Pulmonary artery endothelial cell (primary cell): ENCODE data around the gene IMPACT. TPM values are rescaled to one million over a fixed set of nuclear protein-coding genes. Genes with fewer than 3 reads are reported as not detected.

Experiments
- DNase-seq: peaks from one replicate; pipeline ENCODE4 v3.0.0-alpha.2; 2011; ENCODE audit warnings: low read depth, low spot score
- total RNA-seq: library from RNA; depleted of rRNA; stranded (reverse); fragments of >200 nt; gene quantifications from 2 replicates; pipeline ENCODE4 v1.2.3, GENCODE V29; 2014

Gene IMPACT, protein sequence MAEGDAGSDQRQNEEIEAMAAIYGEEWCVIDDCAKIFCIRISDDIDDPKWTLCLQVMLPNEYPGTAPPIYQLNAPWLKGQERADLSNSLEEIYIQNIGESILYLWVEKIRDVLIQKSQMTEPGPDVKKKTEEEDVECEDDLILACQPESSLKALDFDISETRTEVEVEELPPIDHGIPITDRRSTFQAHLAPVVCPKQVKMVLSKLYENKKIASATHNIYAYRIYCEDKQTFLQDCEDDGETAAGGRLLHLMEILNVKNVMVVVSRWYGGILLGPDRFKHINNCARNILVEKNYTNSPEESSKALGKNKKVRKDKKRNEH
- 22.7 and 26.7 TPM in 2 replicates for total RNA-seq

DNA sequence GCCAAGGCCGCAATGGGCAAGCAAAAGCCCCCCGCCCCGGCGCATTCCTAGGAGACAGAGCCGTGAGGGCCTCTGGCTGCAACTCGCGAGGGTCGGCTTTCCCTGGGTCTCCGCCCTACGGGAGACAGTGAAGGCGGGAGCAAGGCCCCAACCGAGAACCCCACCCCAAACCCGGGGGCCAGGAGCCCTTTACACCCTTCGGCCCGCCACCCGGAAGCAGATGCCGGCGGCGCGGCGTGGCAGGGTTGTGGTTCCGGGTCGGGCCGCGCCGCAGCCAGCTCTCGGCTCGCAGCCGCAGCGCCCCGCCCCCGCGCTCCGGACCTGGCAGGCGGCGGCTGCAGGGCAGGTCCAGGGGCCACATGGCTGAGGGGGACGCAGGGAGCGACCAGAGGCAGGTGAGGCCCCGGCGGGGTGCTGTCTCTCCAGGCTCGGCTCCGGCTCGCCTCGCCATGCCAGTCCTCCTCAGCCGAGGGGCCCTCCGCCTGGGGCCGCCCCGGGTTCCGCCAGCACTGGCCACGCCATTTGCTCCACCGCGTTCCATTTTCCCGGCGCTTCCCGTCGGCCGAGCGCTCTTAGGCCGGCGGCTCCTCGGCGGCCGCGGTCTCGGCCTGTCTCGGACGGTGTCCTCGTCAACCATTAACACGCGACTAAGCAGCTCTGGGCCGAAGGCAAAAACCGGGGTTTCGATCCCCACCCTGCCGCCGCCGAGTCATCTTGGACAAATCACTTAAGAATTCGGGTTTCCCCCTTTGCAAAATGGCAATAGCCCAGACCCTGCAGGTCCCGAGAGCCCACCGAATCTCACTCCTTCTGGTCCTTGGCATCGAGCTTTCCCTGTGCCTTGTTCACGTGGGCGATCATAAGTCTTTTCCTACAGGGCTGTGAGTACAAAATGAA, at the start of gene IMPACT:
IMPACT (plus strand) TSS at position 273 of the 897 bp plus-strand sequence; CDS start at position 360, 87 bp downstream.
- DNase-seq, result peak; percentile 43

DNA sequence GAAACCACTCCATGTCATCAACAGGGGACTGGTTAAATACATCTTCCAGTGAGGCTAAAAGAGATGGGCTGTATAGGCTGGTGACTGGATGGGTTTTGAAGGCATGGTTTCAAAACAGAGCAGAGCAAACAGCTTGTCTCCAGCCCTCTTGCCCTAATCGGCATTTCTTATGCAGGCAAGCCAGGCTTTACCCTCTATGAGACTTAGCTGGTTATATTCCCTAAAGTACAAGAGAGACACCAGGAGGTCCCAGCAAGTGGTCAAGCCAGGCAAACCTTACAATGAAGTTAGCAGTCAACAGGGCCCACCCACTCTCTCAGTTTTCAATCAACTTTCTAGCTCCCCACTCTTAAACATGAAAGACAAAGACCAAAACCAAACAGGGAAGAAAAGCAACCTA, 47.9 kb upstream of the IMPACT start:
- DNase-seq, result no peak

DNA sequence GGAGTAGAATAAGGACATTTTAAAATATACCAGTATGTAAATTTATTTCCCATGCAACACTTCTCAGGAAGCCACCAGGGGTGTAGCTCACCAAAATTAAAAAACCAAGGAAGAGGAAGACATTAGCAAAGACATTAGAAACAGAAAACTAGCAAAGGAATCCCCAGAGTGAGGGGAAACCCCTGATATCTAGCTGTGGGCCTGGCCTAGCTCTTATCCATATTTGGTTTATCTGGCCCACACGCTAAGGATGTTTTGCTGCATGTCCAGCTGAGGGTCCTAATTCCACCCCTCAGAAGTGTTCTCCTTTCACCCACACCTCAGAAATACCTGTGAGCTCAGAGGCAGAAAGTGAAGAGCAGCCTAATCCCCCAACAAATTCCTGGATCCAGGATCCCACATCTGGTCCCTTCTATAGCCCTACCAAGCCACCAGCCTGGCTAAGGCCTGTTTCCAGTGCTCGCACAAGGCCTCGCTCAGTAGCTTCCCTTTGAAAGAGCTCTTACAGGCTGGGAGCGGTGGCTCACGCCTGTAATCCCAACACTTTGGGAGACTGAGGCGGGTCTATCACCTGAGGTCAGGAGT, 46.2 kb upstream of the IMPACT start:
- no peak for DNase-seq

DNA sequence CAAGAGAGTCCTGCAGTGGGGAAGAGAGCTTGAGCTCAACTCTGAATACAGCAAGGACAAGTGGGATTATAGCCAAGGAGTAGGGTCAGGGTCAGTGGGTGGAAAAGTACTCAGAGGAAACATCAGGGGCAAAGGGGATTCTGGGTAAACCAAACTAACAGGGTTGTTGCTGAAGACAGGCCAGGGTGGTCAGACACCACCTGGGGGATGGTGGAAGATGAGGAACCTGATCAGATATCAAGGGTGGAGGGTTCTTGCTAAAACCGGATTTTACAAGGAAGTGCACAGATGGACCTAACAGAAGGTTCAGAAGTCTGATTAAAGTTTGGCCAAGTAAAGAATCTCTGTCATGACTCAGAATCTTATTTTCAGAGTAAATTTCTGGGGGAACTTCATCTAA, 45.3 kb upstream of the IMPACT start:
- no peak for DNase-seq

DNA sequence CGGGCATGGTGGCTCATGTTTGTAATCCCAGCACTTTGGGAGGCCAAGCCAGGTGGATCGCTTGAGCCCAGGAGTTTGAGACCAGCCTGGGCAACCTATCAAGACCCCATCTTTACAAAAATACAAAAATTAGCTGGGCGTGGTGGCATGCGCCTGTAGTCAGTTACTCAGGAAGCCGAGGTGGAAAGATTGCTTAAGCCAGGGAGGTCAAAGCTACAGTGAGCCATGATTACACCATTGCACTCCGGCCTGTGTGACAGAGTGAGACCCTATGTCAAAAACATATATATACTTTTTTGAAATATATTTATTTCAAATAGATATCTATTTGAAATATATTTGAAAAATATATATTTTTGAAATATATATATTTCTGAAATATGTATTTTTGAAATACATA, 39.8 kb upstream of the IMPACT start:
- DNase-seq, result no peak

DNA sequence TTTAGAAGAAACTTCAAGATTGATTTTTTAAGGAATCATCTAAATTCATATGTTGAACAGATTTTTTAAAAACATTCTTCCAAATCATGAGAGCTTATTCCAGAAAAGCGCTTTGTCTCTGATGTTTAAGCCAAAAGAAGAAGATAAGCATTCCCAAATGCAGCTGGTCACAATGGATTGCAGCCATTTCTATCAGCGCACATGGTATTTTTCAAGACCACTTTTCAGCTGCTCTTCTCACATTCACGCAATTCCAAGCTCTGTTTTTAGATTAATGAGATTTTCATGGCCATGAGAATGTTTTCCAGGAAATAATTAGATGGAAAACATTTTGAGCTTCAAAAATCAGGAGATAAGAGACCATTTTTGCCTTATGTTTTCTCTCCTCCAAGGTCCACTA, 37.5 kb upstream of the IMPACT start:
- no peak for DNase-seq

DNA sequence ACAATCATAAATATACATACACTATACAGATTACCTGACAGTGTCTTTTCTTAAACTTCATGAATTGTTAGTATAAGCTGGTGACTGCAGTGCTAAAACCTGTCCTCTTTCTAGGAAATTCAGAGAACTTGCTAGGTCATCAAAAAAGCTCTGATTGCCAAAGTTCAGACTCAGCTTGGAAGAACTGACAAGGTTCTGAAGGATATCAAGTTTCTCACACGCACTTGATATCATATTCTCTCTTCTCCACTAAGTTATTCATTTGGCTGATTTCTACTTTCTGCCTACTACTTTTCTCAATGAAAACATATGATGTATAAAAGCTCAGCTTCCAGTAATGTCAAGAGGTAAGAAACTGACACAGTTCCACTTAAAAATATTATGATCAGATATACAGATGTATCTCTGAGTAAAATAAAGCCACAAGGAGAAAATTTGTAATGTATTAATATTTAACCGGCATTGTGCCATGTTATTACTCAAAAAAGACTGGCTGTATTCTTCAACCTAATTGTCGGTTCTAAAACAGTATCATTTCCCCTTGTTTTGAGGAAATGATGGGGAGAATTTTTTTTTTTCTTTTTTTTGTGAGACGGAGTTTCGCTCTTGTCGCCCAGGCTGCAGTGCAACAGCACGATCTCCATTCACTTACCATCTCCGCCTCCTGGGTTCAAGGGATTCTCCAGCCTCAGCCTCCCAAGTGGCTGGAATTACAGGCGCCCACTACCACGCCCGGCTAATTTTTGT, 31.2 kb upstream of the IMPACT start:
- DNase-seq, result no peak

DNA sequence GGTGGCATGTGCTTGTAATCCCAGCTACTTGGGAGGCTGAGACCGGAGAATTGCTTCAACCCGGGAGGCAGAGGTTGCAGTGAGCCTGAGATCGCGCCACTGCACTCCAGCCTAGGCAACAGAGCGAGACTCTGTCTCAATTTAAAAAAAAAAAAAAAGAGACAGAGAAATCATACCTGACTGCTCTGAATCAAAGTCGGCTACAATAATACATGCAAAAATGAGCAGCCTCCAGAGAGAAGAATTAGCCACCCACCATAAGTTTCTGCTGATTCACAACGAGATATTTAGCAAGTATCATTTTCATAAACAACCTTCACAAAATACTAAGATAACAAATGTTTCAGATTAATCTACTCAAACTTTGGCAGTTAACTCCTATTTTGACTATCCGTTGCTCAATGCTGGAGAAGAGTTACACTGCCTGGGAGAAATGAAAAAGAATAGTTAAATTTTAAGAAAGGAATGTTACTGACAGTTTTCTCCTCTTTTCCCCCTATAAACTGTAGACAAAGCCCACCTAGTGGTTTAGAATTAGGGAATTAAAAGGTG, 30.3 kb upstream of the IMPACT start:
- no peak for DNase-seq

DNA sequence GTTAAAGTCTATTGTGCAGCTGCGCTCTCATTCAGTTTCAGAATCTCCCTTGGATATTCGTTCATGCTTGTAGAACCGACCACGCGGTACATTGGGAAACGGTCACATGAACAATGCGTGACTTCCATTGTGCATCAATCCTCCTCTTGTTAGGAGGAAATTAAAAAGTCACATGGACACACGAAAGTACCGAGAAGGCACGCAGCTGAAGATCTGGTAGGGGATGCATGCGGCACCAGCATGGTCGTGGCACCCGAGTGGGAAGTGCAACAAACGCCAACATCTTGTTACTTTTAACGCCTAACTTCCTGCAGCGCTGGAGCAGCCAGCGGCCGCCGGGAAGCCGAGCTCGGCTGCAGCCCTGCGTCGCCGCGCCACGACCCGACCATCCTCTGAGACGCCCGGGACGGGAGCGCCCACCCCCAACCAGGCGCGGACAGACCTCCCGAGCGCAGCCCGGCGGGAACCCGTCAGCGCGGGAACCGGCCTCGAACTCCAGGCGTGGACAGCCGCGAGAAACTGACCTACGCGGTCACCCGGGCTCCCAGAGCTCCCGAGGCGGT, 29.3 kb upstream of the IMPACT start:
- peak; percentile 45 for DNase-seq

DNA sequence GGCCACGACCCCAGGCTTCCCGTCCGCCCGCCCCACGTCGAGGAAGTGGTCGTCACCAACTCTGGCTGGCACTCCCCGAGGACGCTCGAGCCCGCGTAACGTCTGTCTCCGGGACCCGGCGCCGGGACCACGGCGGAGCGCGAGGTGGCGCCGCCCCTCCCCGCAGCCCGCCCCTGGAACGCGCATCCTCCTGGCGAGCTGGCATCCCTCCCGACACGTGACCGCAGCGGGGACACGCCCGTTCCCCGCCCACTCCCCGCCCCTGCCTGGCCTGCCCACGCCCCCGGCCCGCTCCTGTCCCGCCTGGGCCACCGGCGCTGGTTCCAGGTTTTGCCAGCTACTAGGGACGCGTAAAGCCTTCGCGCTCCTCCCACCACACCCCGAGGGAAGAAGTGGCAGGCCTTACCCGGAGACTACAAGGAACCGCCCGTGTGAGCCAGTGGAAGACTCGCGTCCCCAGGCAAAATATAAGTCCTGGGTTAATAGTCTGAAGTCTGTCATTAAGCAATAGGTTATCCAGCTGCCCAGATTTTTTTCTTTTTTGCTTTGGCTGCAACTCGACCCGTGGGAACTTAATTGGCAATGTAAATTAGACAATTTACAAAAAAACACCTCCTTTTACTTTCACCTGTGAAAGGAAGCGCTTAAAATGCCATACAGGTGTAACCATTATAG, 28.6 kb upstream of the IMPACT start, which contains the start of gene OSBPL1A:
OSBPL1A (minus strand) TSS at position 131 of the 675 bp plus-strand sequence. CDS start 20,291 bp downstream, outside the sequence.
- DNase-seq, result peak; percentile 74

DNA sequence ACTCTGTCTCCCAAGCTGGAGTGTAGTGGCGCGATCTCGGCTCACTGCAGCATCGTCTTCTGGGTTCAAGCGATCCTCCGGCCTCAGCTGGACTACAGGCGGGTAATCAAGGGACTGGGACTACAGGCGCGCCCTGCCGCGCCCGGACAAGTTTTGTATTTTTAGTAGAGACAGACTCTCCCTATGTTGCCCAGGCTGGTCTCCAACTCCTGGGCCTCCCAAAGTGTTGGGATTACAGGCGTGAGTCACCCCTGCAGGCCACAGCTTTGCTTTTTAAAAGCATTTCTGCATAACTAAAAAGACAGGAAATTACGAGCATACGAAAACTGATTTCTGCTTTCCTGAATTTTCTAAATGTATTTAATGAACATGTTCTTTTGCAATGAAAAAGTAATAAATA, 27.9 kb upstream of the IMPACT start:
- no peak for DNase-seq

DNA sequence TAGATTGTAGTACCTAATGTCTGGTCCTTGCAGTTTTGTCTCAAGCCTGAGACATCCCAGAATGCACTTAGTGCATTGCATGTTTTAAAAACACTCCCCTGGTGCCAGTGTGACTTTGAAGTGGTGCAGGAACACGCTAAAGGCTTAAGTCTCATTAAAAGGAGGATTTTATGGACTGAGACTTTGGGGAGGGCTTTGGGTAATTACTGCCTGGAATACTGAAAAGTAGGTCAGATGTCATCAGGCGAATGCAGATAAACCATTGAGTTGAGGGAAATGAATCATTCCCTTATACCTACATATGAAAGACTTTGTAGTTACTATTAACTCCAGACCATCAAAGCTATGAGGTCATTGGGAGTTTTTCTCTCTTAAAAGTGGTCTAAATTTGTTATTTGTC, 25.9 kb upstream of the IMPACT start:
- DNase-seq, result no peak

DNA sequence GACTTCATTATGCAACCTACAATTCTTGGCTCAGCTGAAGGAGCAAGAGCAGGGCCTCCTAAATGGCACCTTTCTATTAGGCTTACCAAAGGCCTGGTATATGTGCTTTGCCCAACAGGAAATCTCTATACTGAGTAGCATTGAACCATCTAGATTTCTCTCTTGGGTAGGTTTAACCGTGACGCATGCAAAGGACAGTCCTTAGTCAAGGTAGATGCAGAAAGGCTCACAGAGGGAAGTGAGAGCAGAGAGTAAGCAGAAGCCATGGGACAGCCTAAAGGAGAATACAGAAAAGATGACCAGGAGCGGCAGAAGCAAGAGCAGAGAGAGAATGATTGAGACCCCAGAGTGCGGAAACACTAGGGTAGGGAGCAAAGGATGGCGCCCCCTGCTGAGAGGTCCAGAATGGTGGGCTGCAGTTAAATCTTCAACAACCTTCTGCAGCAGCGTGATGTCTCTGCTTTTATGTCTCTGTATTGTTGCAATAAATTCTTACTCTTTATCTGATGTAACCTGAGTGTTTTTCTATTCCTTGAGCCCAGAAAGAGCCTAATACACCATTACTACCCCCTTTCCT, 24.2 kb upstream of the IMPACT start:
- DNase-seq, result no peak

DNA sequence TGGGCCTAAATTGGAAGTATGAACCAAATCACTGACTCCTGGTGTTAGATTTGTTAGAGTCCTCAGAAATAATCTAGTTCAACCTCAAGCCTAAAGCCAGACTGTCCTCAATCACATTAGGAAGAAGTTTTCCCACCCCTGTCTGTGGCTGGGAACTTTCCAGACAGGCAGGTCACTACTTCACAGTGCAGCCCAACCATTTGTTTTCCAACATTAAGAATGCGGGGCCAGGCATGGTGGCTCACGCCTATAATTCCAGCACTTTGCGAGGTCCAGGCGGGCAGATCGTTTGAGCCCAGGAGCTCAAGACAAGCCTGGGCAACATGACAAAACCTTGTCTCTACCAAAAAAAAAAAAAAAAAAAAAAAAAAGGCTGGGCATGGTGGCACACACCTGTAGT, 23.4 kb upstream of the IMPACT start:
- DNase-seq, result no peak

DNA sequence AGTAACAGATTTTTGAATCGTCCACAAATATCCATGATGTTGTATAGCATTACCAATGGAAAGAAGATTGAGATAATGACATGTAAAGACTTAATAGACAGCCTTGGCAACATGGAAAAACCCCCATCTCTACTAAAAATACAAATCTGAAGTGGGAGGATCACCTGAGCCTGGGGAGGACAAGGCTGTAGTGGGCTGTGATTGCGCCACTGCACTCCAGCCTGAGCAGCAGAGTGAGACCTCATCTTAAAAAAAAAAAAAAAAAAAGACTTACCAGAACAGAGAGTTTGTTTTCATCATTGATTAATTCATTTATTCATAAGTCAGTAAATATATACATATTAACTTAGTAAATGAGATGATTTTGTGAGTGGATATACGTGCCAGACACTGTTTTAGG, 21.9 kb upstream of the IMPACT start:
- no peak for DNase-seq

DNA sequence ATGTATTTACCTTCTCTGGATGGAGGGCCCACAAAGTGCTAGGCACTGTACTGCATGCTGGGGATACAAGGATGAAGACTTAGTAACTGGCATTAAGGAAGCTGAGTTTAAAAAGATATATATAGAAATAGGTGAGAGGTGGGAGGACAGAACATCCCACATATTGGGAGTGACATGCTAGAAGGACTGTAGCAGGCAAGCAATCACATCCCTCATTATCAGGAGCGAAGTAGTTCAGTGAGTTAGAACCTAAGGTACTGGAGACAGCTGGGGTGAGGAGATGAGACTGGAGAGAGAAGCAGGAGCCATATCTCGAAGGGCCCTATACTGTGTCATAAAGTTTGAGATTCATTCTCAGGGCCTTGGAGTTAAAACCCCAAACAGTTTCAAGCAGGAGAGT, 18.0 kb upstream of the IMPACT start:
- DNase-seq, result no peak

DNA sequence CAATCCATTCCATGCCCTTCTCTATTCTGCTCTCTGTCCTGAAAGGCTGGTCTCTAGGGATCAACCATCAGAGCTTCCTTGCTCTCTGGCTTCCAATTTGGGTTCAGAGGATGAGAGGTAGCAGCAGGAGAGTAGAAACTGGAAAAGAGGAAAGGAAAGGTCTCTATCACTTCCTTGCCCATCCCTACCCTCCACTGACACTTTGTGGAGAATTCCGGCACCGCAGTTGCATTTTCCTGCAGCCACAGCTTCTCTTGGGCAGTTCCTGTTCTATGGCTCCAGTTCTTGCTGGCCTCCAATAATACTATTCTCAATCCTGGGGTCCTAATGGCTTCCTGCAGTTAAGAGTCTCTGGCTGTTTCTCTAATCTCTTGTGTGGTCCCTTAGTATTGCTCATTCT, 13.3 kb upstream of the IMPACT start:
- DNase-seq, result no peak

DNA sequence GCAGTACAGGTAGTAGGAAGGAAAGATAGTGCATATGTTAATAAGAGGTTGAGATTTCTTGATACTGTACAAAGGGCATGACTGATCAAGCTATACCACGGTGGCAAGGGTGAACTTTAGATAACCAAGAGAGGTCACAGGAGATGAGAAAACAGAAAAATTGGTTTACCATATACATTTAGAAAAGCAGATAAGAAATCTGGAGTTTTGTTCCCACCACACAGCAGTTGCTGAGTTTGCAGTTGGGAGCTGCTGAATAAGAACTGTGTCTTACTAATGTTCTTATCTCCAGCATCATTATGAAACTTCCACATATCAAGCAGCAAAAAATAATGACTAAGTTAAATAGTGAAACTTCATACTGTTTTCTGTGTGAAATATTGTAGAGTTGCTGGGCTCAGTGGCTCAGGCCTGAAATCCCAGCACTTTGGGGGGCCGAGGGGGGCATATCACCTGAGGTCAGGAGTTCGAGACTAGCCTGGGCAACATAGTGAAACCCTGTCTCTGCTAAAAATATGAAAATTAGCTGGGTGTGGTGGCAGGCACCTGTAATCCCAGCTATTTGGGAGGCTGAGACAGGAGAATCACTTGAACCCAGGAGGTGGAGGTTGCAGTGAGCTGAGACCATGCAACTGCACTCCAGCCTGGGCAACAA, 12.0 kb upstream of the IMPACT start:
- DNase-seq, result no peak

DNA sequence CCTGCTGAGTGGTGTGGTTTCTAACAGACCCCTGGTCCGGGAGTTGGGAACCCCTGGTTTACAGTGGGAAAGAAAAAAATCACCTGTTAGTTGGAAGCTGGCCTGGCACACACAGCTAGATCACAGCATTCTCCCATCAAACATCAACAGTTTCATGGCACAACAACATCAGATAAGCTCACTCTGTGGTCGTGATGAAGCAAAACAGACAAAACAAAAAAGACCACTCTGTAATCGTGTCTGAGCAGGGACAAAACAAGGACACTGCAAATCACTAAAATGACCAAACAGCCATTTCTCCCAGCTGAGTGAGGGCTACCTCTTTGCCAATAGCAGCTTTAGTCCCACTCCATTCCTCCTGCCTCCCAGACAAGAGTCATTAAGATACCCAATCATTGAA, 9.0 kb upstream of the IMPACT start:
- no peak for DNase-seq
